IPS-15b (cell line): ENCODE data around the gene PACSIN3.

Experiments used
- H3K27me3 ChIP-seq: one replicate; pipeline ENCODE4 v1.6.1; 2013; ENCODE audit warnings: low read length; ENCODE audit not compliant: control insufficient read depth, insufficient read depth
- H3K36me3 ChIP-seq: one replicate; pipeline ENCODE4 v1.6.1; 2013; ENCODE audit warnings: low read length; ENCODE audit not compliant: control insufficient read depth, insufficient read depth
- H3K4me1 ChIP-seq: one replicate; pipeline ENCODE4 v1.6.1; 2013; ENCODE audit warnings: mild to moderate bottlenecking, low read length; ENCODE audit not compliant: control insufficient read depth, insufficient read depth
- H3K4me3 ChIP-seq: one replicate; pipeline ENCODE4 v1.5.1; 2013; ENCODE audit warnings: low read depth, low read length
- H3K9ac ChIP-seq: one replicate; pipeline ENCODE4 v1.6.1; 2013; ENCODE audit warnings: low read depth, mild to moderate bottlenecking, low read length
- H3K9me3 ChIP-seq: one replicate; pipeline ENCODE4 v1.6.1; 2013; ENCODE audit warnings: mild to moderate bottlenecking, low read length; ENCODE audit not compliant: control insufficient read depth, insufficient read depth

Gene PACSIN3

DNA sequence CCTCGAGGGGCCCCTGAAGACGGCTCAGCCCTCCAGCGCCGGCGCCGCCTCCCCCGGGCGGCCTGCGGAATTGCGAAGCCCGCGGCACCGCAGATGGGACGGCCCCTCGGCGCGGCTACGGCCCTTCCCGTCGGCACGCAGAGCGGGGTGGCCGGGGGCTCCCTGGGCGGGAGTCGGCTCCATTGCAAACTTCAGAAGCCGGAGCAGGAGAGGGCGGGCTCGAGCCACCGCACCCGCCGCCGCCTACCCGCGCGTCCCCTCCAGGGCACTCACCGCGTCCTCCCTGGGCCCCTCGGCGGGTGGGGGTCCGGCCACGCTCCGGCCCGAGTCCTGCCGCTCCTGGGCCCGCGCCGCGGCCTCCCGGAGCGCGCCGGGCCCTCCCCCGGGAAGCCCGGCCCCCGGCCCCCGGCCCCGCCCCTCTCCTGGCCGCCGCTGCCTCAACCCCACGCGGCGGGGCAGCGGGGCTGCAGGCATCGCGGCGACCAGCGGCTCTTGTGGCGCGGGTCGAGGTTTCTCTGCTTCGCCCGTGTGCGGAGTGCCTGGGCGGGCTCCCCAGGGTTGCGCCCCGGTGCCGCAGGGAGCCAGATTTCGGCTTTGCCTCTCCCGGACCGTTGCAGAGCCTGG is at the start of gene PACSIN3:
PACSIN3 (minus strand) TSS at position 359 of the 624 bp plus-strand sequence. CDS start 3,707 bp downstream, outside the sequence.
- Histone ChIP-seq H3K4me1 (peaks cover 5% of the 10 kb centered on the region), H3K9ac (peak within 1 kb of the TSS; percentile 81), H3K36me3 (peaks cover 5% of the 10 kb centered on the region), H3K27me3 (peaks cover 8% of the 10 kb centered on the region), H3K4me3 (peak within 1 kb of the TSS; percentile 74), H3K9me3 (no peaks in the 10 kb centered on the region)

DNA sequence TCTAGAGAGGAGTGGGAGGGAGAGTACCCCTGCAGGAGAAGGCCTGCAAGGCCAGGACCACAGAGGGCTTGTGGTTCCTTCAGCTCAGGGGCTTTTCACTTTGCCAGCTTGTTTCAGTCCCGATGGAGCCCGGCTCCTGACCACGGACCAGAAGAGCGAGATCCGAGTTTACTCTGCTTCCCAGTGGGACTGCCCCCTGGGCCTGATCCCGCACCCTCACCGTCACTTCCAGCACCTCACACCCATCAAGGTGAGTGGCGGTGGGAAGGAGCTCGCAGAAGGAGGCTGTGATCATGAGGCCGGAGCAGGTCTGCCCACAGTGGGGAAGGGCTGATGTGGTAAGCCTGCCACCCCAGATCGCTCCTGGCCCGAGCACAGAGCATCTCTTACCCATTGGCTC is 48.9 kb upstream of the PACSIN3 start:
- Histone ChIP-seq H3K4me3 (no peak overlapping the region), H3K4me1 (no peaks in the 10 kb centered on the region), H3K9me3 (no peaks in the 10 kb centered on the region), H3K9ac (no peak overlapping the region), H3K36me3 (peaks cover 40% of the 10 kb centered on the region), H3K27me3 (no peaks in the 10 kb centered on the region)

DNA sequence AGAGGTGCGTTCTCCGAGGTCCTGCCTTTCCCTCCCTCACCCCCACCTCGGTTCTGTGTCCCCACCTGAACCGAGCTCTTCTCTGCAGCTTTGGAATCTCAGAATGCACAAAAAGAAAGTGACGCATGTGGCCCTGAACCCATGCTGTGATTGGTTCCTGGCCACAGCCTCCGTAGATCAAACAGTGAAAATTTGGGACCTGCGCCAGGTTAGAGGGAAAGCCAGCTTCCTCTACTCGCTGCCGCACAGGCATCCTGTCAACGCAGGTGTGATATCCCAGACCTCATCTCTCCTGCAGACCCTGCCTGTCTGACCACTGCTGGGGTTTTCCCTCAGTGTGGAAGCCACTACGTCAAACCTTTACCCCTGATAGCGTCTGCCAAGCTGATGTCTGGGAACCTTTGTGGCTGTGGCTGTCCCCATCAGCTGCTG is 48.5 kb upstream of the PACSIN3 start:
- Histone ChIP-seq H3K36me3 (peaks cover 35% of the 10 kb centered on the region), H3K4me3 (no peak overlapping the region), H3K9ac (no peak overlapping the region)

DNA sequence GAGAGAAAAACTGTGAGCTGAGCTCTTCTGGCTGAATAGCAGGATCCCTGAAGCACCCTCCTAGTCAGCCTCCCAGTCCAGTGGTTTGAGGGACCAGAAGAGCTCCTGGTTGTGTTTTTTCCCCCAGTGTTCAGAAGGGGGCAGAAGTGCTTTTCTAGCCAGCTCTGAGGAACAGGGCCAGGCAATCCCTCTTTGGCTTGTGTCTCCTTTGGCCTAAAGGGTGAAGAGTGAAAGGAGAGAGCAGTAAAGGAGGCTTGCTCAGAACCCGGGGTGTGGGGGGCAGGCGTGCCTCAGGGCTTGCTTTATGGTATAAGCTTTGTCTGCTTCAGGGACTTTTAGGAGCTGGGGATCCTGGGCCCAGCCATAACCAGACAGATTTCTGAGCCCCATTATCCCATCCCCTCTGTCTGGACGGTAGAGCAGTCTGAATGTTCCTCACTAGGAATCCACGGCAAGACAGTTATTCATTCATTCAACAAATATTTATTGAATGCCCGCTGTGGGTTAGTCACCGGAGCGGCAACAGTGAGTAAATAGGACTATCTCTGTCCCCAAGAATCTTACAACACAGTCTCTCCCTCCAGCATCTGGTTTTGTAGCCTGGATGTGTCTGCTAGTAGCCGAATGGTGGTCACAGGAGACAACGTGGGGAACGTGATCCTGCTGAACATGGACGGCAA is 47.9 kb upstream of the PACSIN3 start:
- H3K9me3 ChIP-seq = no peaks in the 10 kb centered on the region
- peaks cover 31% of the 10 kb centered on the region for H3K36me3 ChIP-seq
- H3K27me3 ChIP-seq = no peaks in the 10 kb centered on the region
- H3K4me1 ChIP-seq = no peaks in the 10 kb centered on the region
- no peak overlapping the region for H3K4me3 ChIP-seq
- no peak overlapping the region for H3K9ac ChIP-seq

More for the DNA sequence above, 48.5 kb upstream of the PACSIN3 start:
- no peaks in the 10 kb centered on the region for H3K27me3 ChIP-seq
- no peaks in the 10 kb centered on the region for H3K9me3 ChIP-seq
- no peaks in the 10 kb centered on the region for H3K4me1 ChIP-seq

DNA sequence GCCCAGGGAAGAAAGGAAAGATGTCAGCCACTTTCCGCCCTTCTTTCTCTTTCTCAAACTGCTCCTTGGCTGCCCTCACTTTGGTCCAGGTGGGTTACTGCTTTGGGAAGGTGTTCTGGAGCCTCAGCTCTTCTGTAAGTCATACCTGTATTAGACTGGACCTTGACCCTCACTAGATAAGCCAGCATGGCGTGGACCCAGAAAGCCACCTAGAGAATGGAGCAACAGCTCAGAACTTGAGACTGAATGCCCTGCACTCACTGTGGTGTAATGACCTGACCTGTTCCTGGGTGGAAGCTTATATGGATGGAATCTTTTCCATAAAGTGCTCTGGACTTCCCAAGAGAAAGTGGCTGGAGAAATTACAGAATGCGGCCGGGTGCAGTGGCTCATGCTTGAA is 46.8 kb upstream of the PACSIN3 start:
- no peak overlapping the region for H3K4me3 ChIP-seq
- no peaks in the 10 kb centered on the region for H3K4me1 ChIP-seq
- H3K36me3 ChIP-seq = peaks cover 25% of the 10 kb centered on the region
- no peaks in the 10 kb centered on the region for H3K27me3 ChIP-seq
- H3K9me3 ChIP-seq = no peaks in the 10 kb centered on the region
- no peak overlapping the region for H3K9ac ChIP-seq

DNA sequence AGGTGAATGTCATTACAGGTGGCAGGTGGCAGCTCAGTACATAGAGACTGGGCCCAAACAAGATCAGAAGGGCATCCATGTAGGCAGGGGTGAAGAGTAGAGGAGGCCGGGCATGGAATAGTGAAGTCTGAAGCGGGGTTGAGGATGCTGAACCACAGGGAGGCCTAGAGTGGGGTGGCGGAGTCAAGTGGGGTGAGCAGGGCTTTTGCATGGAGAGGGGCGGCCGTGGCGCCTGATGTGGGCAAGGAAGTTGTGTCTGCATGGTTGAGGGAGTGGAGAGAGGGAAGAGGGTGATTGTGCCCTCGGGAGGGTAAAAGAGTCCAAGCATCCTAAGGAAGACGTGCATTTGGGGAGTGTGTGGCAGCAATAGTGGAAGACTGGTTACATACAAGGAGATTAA is 42.9 kb upstream of the PACSIN3 start:
- peaks cover 5% of the 10 kb centered on the region for H3K36me3 ChIP-seq
- no peaks in the 10 kb centered on the region for H3K9me3 ChIP-seq
- H3K4me3 ChIP-seq = no peak overlapping the region
- H3K9ac ChIP-seq = no peak overlapping the region
- H3K27me3 ChIP-seq = no peaks in the 10 kb centered on the region
- H3K4me1 ChIP-seq = no peaks in the 10 kb centered on the region

DNA sequence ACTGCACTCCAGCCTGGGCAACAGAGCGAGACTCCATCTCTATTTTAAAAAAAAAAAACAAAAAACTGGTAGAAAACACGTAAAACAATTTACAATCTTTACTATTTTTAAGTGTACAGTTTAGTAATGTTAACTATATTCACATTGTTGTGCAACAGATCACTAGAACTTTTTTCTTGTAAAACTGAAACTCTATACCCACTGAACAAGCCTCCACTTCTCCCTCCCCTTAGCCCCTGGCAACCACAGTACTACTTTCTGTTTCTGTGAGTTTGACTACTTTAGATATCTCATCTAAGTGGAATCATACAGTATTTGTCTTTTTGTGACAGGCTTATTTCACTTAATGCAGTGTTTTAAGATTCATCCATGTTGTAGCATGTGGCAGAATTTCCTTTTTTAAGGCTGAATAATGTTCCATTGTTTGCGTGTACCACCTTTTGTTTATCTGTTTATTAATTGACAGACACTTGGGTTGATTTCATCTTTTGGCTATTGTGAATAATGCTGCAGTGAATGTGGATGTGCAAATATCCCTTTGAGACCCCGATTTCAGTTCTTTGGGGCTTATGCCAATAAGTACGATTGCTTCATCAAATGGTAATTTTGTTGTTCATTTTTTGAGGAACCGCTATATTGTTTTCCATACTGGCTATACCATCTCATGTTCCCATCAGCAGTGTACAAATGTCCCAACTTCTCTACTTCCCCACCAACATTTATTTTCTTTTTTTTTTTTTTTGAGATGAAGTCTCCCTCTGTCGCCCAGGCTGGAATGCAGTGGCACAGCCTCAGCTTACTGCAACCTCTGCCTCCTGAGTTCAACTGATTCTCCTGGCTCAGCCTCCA is 39.5 kb upstream of the PACSIN3 start:
- no peaks in the 10 kb centered on the region for H3K4me1 ChIP-seq
- no peak overlapping the region for H3K4me3 ChIP-seq
- no peaks in the 10 kb centered on the region for H3K27me3 ChIP-seq
- no peak overlapping the region for H3K9ac ChIP-seq
- peaks cover 8% of the 10 kb centered on the region for H3K36me3 ChIP-seq
- H3K9me3 ChIP-seq = no peaks in the 10 kb centered on the region

DNA sequence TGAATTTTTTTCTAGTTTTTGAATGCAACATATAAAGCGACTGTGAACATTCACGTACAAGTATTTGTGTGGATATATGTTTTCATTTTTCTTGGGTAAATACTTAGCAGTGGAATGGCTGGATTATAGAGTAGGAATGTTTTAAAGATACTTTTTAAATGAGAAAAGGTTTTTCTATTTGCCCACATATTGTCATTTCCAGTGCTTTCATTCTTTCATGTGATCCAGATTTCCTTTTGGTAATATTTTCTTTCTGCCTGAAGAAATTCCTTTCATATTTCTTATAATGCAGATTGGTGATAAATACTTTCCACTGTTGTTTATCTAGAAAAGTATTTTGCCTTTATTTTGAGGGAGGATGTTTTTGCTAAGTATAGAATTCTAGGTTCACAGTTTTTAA is 36.5 kb upstream of the PACSIN3 start:
- H3K27me3 ChIP-seq = no peaks in the 10 kb centered on the region
- no peak overlapping the region for H3K9ac ChIP-seq
- no peaks in the 10 kb centered on the region for H3K9me3 ChIP-seq
- no peak overlapping the region for H3K4me3 ChIP-seq
- no peaks in the 10 kb centered on the region for H3K4me1 ChIP-seq
- peaks cover 5% of the 10 kb centered on the region for H3K36me3 ChIP-seq

DNA sequence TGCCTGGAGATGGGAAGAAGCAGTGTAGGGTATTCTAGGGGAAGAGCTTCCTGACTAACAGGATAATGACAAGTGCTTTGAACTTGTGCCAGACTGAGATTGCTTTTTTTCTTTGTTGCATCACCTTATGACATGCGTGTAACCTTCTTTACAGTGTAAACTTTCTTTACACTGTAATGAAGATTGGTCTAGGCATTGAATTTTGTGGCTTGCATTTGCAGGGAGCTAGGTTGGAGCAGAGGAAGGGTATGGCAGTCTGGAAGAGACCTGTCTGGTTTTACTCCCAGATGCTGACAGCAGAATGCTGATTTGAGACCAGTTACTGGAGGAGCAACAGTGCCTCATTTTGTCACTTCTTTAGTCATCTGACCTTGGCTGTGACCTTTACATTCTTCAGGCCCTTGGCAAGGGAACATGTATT is 34.2 kb upstream of the PACSIN3 start:
- Histone ChIP-seq H3K9ac (no peak overlapping the region), H3K4me1 (no peaks in the 10 kb centered on the region), H3K36me3 (peaks cover 8% of the 10 kb centered on the region), H3K4me3 (no peak overlapping the region), H3K27me3 (no peaks in the 10 kb centered on the region), H3K9me3 (no peaks in the 10 kb centered on the region)

DNA sequence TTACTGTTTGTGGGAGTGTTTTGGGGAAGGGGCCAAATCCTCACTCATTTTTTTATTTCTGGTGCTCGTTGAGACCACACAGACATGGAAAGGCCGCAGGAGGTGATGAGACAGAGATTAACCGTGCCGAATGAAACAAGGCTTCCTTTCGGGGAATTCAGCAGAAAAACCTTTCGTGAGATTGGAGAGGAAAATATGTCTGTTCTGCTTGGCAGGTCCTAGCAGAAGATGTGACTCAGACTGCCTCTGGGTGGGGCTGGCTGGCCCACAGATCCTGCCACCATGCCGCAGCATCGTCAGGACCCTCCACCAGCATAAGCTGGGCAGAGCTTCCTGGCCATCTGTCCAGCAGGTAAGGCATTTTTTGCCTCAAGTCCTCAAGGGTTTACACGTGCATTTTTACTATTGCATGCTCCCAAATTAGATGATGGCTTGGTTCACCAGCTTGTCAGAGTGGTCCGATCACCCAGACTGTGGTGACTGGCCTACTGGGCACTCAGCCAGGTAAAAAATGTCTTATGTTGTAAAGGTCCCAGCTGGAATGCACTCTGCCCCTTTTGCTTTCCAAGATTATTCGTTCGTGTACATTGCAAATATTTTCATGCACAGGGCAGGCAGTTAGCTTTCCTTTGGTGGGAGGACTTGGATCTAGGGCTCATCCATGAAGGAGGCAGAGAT is 30.0 kb upstream of the PACSIN3 start:
- Histone ChIP-seq H3K9ac (peak overlapping the region; percentile 93), H3K4me3 (peak overlapping the region; percentile 85), H3K4me1 (no peaks in the 10 kb centered on the region), H3K9me3 (no peaks in the 10 kb centered on the region), H3K27me3 (no peaks in the 10 kb centered on the region), H3K36me3 (peaks cover 5% of the 10 kb centered on the region)

DNA sequence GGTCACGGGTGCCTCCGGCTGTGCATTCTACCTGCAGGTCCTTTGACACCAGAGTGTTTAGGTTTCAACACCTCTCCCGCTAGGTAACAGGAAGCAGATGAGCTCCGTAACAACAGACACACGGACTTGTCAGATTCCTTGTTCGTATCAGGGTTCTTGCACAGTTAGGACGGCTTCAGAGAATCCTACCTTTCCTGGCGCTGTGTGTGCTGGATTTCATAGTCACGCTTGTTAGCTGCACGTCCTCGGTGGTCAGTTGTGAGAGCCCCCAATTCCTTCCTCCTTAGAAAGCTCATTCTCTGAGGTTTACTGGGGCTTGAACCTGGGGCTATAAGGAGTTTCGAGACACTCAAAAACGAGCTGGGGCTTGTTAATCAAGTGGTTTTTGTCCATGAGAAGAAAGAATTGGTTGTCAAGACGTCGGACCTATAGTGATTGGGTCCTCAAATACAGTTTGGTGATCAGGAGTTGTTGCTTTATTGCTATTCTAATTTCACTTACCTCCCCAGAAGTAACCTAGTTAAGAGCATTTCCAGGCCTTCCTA is 29.2 kb upstream of the PACSIN3 start:
- no peaks in the 10 kb centered on the region for H3K27me3 ChIP-seq
- H3K9me3 ChIP-seq = no peaks in the 10 kb centered on the region
- no peaks in the 10 kb centered on the region for H3K4me1 ChIP-seq
- peak overlapping the region; percentile 85 for H3K4me3 ChIP-seq
- peaks cover 5% of the 10 kb centered on the region for H3K36me3 ChIP-seq
- peak overlapping the region; percentile 93 for H3K9ac ChIP-seq
